Jurkat, Clone E6-1 (cell line): ENCODE results near the gene PRPF38B.
"Not testable (repeated sequence)": the region's sequence is repeated elsewhere in the genome, so short reads cannot be mapped to it uniquely, and the experiment has no call there.

Experiments
- DNase-seq: peaks from one replicate; pipeline ENCODE4 v3.0.0-alpha.2; 2011; ENCODE audit warnings: low read depth, low spot score
- H3K4me3 ChIP-seq: 2 replicates; pipeline ENCODE4 v1.5.1; 2011; ENCODE audit warnings: mild to moderate bottlenecking, low read length, control low read depth, moderate library complexity

Gene PRPF38B

DNA sequence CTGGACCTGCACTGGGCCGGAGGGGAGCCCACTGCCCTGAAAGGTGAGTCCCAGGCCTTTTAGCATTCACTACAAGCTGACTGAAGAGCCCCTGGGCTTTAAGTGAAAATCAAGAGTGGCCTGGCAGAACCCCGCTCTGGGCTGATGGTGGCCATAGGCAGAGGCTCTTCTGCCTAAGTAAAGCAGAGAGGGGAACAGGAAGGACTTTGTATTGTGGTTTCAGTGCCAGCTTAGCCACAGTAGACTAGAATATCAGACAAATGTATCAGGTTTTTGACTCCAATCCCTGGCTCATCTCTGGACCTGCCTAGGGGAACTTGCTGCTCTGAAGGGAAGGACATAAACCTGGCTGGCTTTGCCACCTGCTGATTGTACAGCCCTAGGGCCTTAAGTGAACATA is 21.0 kb upstream of the PRPF38B start:
- no peak for DNase-seq
- no peak overlapping the region for H3K4me3 ChIP-seq

GRCh38 chr1:108678706-108679105 is 13.4 kb upstream of the PRPF38B start:
- no peak for DNase-seq
- H3K4me3 ChIP-seq = no peak overlapping the region

GRCh38 chr1:108679586-108680213 is 12.4 kb upstream of the PRPF38B start:
- H3K4me3 ChIP-seq = no peak overlapping the region

GRCh38 chr1:108681701-108682100 is 10.4 kb upstream of the PRPF38B start:
- not testable (repeated sequence) for DNase-seq, H3K4me3 ChIP-seq

More at GRCh38 chr1:108679586-108680213, 12.4 kb upstream of the PRPF38B start:
- DNase-seq = no peak

- H3K4me3 ChIP-seq = no peak overlapping the region
- no peak for DNase-seq
Measured at GRCh38 chr1:108685529-108685928, 6.6 kb upstream of the PRPF38B start.

GRCh38 chr1:108686614-108687313 is 5.3 kb upstream of the PRPF38B start:
- DNase-seq = no peak
- no peak overlapping the region for H3K4me3 ChIP-seq

GRCh38 chr1:108691128-108691941 is 775 bp upstream of the PRPF38B start:
- H3K4me3 ChIP-seq = peak overlapping the region; percentile 87
- DNase-seq = no peak

GRCh38 chr1:108692724-108693655 is 880 bp downstream of the PRPF38B start:
- peak; percentile 93 for DNase-seq
- peak overlapping the region; percentile 87 for H3K4me3 ChIP-seq

GRCh38 chr1:108695535-108695934 is 3.4 kb downstream of the PRPF38B start:
- H3K4me3 ChIP-seq = no peak overlapping the region
- no peak for DNase-seq

DNA sequence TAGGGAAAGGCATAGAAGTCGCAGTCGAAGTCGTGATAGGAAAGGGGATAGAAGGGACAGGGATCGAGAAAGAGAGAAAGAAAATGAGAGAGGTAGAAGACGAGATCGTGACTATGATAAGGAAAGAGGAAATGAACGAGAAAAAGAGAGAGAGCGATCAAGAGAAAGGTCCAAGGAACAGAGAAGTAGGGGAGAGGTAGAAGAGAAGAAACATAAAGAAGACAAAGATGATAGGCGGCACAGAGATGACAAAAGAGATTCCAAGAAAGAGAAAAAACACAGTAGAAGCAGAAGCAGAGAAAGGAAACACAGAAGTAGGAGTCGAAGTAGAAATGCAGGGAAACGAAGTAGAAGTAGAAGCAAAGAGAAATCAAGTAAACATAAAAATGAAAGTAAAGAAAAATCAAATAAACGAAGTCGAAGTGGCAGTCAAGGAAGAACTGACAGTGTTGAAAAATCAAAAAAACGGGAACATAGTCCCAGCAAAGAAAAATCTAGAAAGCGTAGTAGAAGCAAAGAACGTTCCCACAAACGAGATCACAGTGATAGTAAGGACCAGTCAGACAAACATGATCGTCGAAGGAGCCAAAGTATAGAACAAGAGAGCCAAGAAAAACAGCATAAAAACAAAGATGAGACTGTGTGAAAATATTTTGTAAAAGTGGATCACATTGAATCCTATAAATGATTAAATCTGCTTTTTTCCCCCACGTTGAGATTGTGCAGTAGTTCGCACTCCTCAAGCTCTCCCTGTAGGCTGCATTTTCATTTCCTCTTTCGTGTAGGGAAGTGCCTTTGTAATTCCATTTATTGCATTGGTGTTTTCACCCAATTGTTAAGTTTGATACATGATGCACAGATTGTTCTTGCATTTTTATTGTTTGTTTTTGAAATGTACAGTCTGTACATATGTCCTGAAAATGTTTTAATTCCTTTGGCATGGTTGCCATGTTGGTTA is 7.5 kb downstream of the PRPF38B start:
- DNase-seq = no peak
- no peak overlapping the region for H3K4me3 ChIP-seq

DNA sequence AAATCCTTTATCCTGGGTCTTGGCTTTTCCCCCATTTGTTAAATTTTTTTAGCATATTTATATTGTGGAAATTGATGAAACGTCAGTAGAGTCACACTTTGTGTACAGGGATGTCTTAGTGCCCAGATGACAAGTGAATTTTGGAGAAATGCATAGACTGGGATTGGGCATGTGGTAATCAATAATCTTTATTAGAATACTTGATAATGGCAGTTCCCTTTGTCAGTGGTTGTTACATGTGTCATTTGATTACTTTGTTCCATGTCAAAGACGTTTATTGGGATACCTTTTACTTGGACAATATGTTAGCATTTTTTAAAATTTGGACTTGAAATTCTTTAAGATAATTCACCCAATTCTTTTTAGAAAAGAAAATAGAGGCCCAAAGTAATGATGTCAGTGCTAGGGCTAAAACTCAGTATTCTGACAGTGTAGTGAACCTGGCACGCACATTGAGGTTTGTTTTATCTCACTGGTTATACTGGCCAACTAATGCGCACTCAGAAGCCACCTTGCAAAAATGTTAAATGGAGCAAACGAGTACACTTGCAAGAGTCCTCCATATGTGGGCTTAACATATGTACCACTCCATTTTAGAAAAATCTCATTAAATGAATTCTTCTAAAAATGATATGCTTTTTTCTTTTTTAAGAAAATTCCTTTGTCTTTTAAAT is 9.2 kb downstream of the PRPF38B start:
- DNase-seq = no peak

GRCh38 chr1:108702109-108702508 is 10.0 kb downstream of the PRPF38B start:
- not testable (repeated sequence) for DNase-seq, H3K4me3 ChIP-seq

More for the DNA sequence above, 9.2 kb downstream of the PRPF38B start:
- H3K4me3 ChIP-seq = no peak overlapping the region

GRCh38 chr1:108703939-108704338 is 11.8 kb downstream of the PRPF38B start:
- DNase-seq = peak; percentile 37
- peak overlapping the region; percentile 17 for H3K4me3 ChIP-seq

GRCh38 chr1:108704496-108704895 is 12.4 kb downstream of the PRPF38B start:
- DNase-seq = no peak
- no peak overlapping the region for H3K4me3 ChIP-seq

GRCh38 chr1:108706643-108707042 is 14.5 kb downstream of the PRPF38B start:
- DNase-seq = no peak
- no peak overlapping the region for H3K4me3 ChIP-seq

DNA sequence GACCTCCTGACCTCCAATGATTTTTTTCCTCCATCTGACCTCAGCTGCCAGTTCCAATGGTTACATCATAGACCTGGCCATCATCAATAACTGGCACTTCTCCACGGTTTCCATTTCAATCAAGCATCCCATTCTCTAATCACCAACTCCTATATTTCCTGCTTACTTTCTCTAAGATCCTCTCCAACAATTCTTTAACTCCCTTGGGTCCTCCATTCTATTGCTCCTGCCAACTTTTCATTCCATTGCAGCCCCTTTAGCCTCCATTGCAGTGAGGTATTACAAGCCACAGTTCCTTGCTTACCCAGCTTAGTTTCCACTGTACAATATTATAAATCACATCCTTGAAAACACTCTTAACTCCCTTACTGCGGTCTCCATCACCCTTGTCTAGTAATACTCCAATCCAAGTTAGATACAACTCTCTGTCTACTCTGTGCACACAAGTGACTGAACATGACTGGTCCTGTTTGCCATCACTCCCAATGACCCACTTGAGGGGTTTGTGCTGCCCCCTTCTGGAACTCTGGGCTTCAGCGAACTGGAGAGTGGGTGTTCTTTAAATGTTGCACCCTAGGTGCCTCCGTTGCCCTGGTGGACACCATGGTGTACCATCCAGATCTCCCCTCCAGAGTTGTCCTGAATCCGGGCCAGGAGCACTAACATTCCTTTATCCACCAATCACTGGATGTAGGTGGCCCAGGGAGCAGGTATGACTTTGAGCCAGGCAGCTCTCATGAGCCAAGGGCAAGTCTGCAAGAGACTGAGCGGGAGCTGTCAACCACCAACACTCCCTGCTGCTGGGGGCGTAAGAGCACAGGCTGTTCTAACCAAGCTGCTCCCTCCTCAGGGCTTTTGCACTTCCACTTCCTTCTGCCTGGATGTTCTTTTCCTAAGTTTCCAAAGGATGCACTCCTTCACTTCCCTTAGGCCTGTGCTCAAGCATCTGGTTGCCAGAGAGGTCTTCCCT is 16.9 kb downstream of the PRPF38B start:
- DNase-seq = peak; percentile 54
- H3K4me3 ChIP-seq = no peak overlapping the region
